NK-92 treated with Interleukin-12 subunit alpha and Interleukin-12 subunit beta, amount 100 ng/mL, for 24 hours (cell line): ENCODE data around the gene MACROD2.
"Not testable (repeated sequence)": the region's sequence is repeated elsewhere in the genome, so short reads cannot be mapped to it uniquely, and the experiment has no call there.

Source experiments
- DNase-seq: peaks from one replicate; lab custom pipeline; 2025; lab: John Stamatoyannopoulos, UW

Gene MACROD2

GRCh38 chr20:14992153-14992552 lies 996.8 kb downstream of the MACROD2 start:
- DNase-seq: no peak

GRCh38 chr20:14992961-14993360 lies 997.6 kb downstream of the MACROD2 start:
- DNase-seq: no peak

GRCh38 chr20:14996883-14997672 lies 1001.8 kb downstream of the MACROD2 start:
- no peak for DNase-seq

- no peak for DNase-seq
Measured at GRCh38 chr20:14997791-14998190, 1002.5 kb downstream of the MACROD2 start.

- no peak for DNase-seq
Measured at GRCh38 chr20:15005300-15005986, 1010.1 kb downstream of the MACROD2 start.

- no peak for DNase-seq
Measured at GRCh38 chr20:15011631-15012030, 1016.3 kb downstream of the MACROD2 start.

GRCh38 chr20:15012566-15012965 lies 1017.2 kb downstream of the MACROD2 start:
- DNase-seq: no peak

- not testable (repeated sequence) for DNase-seq
Measured at GRCh38 chr20:15016875-15017274, 1021.6 kb downstream of the MACROD2 start.

GRCh38 chr20:15018966-15019365 lies 1023.6 kb downstream of the MACROD2 start:
- no peak for DNase-seq

GRCh38 chr20:15020845-15021244 lies 1025.5 kb downstream of the MACROD2 start:
- no peak for DNase-seq

- DNase-seq: no peak
Measured at GRCh38 chr20:15022921-15023320, 1027.6 kb downstream of the MACROD2 start.

- no peak for DNase-seq
Measured at GRCh38 chr20:15026759-15027158, 1031.4 kb downstream of the MACROD2 start.

GRCh38 chr20:15030826-15031225 lies 1035.5 kb downstream of the MACROD2 start:
- no peak for DNase-seq

- DNase-seq: no peak
Measured at GRCh38 chr20:15031546-15032351, 1036.4 kb downstream of the MACROD2 start.

- DNase-seq: no peak
Measured at GRCh38 chr20:15032352-15032622, 1037.0 kb downstream of the MACROD2 start.

GRCh38 chr20:15033269-15033668 lies 1038.0 kb downstream of the MACROD2 start:
- no peak for DNase-seq

- DNase-seq: no peak
Measured at GRCh38 chr20:15033891-15034290, 1038.6 kb downstream of the MACROD2 start.

- no peak for DNase-seq
Measured at GRCh38 chr20:15036948-15037347, 1041.6 kb downstream of the MACROD2 start.

GRCh38 chr20:15039088-15039752 lies 1043.9 kb downstream of the MACROD2 start:
- no peak for DNase-seq

GRCh38 chr20:15042723-15043122 lies 1047.4 kb downstream of the MACROD2 start:
- no peak for DNase-seq

- no peak for DNase-seq
Measured at GRCh38 chr20:15045246-15045645, 1049.9 kb downstream of the MACROD2 start.

GRCh38 chr20:15047042-15047441 lies 1051.7 kb downstream of the MACROD2 start:
- no peak for DNase-seq
